Mononuclear cell (primary cell): ENCODE measurements around the gene HLA-DMB. TPM values are rescaled to one million over a fixed set of nuclear protein-coding genes. Genes with fewer than 3 reads are reported as not detected.

Source experiments
- H3K27me3 ChIP-seq: 2 replicates; pipeline ENCODE4 v1.6.0; 2011; ENCODE audit warnings: low read length, control low read depth; ENCODE audit not compliant: insufficient read depth
- H3K4me1 ChIP-seq: 2 replicates; pipeline ENCODE4 v1.5.1; 2011; ENCODE audit warnings: mild to moderate bottlenecking, low read length, control low read depth; ENCODE audit not compliant: insufficient read depth
- H3K4me3 ChIP-seq: 2 replicates; pipeline ENCODE4 v1.5.1; 2011; ENCODE audit warnings: mild to moderate bottlenecking, low read length, moderate library complexity
- H3K9me3 ChIP-seq: 2 replicates; pipeline ENCODE4 v1.5.1; 2011; ENCODE audit warnings: low read depth, mild to moderate bottlenecking, control low read depth, low read length
- total RNA-seq: library from RNA; depleted of rRNA; stranded (reverse); fragments of >200 nt; gene quantifications from one replicate; pipeline ENCODE4 v1.2.3, GENCODE V29; 2012

HLA-DMB gene
- total RNA-seq, result 67.8 TPM

GRCh38 chr6:32940656-32941213 is at the start of gene HLA-DMB:
Gene HLA-DMB (minus strand): TSS chr6:32941028. CDS start chr6:32940807, 221 bp downstream.
- H3K4me1 ChIP-seq, result peaks cover 95% of the 10 kb centered on the region
- H3K27me3 ChIP-seq, result no peaks in the 10 kb centered on the region
- peak within 1 kb of the TSS; percentile 88 for H3K4me3 ChIP-seq
- H3K9me3 ChIP-seq, result no peaks in the 10 kb centered on the region

DNA sequence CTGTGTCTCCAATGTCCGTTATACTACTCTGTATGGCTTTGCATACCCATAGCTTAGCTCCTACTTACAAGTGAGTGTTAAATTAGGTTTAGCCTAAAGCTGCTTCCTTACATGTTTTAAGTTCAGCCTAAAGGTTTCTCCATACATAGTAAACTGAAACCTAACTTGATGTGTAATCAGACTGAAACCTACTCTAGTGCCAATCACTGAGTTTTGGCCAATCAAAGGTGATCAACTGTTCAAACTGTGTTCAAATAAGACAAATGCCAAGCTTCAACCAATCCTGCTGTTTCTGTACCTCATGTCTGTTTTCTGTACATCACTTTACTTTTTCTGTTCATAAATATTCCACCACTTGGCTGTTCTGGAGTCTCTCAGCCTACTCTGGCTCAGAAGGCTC is 48.5 kb upstream of the HLA-DMB start:
- Histone ChIP-seq H3K27me3 (peaks cover 3% of the 10 kb centered on the region), H3K9me3 (no peaks in the 10 kb centered on the region), H3K4me1 (peaks cover 7% of the 10 kb centered on the region), H3K4me3 (no peak overlapping the region)

- Histone ChIP-seq H3K27me3 (no peaks in the 10 kb centered on the region), H3K4me3 (no peak overlapping the region), H3K9me3 (no peaks in the 10 kb centered on the region), H3K4me1 (peaks cover 18% of the 10 kb centered on the region)
Observed at GRCh38 chr6:32984622-32985389, 44.0 kb upstream of the HLA-DMB start.

GRCh38 chr6:32983964-32984621 is 43.3 kb upstream of the HLA-DMB start:
- Histone ChIP-seq H3K27me3 (no peaks in the 10 kb centered on the region), H3K4me3 (no peak overlapping the region), H3K9me3 (no peaks in the 10 kb centered on the region), H3K4me1 (peaks cover 20% of the 10 kb centered on the region)

DNA sequence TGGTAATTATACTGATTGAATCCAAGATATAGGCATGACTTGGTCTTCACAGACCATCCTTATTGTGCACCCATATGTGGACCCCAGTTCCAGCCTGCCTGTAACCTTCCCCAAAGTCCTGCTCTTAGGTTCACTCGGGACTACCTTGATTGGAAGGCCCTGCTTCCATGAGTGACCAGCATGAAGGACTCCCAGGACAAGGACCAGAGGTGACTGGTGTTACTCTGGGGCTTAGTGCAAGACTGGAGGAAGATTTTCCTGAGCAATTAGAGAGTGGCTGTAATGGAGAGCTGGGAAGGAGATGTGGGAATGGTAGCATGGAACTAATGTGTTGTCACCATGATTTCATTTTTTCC is 42.6 kb upstream of the HLA-DMB start:
- Histone ChIP-seq H3K4me3 (no peak overlapping the region), H3K4me1 (peaks cover 23% of the 10 kb centered on the region), H3K27me3 (no peaks in the 10 kb centered on the region), H3K9me3 (no peaks in the 10 kb centered on the region)

GRCh38 chr6:32982702-32983492 is 42.1 kb upstream of the HLA-DMB start:
- Histone ChIP-seq H3K4me3 (no peak overlapping the region), H3K4me1 (peaks cover 29% of the 10 kb centered on the region), H3K27me3 (no peaks in the 10 kb centered on the region), H3K9me3 (no peaks in the 10 kb centered on the region)

- Histone ChIP-seq H3K9me3 (no peaks in the 10 kb centered on the region), H3K27me3 (no peaks in the 10 kb centered on the region), H3K4me3 (no peak overlapping the region), H3K4me1 (peaks cover 36% of the 10 kb centered on the region)
Observed at GRCh38 chr6:32982084-32982701, 41.4 kb upstream of the HLA-DMB start.

DNA sequence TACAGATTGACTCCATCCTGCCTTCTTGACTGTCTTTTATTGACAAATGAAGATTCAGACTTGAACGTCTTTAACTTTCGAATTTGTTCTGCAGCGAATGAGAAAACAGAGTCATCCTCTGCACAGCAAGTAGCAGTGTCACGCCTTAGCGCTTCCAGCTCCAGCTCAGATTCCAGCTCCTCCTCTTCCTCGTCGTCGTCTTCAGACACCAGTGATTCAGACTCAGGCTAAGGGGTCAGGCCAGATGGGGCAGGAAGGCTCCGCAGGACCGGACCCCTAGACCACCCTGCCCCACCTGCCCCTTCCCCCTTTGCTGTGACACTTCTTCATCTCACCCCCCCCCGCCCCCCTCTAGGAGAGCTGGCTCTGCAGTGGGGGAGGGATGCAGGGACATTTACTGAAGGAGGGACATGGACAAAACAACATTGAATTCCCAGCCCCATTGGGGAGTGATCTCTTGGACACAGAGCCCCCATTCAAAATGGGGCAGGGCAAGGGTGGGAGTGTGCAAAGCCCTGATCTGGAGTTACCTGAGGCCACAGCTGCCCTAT is 39.7 kb upstream of the HLA-DMB start:
- no peaks in the 10 kb centered on the region for H3K27me3 ChIP-seq
- no peak overlapping the region for H3K4me3 ChIP-seq
- peaks cover 52% of the 10 kb centered on the region for H3K4me1 ChIP-seq
- H3K9me3 ChIP-seq, result no peaks in the 10 kb centered on the region

GRCh38 chr6:32979720-32980487 is 39.1 kb upstream of the HLA-DMB start:
- H3K4me3 ChIP-seq, result no peak overlapping the region
- H3K27me3 ChIP-seq, result no peaks in the 10 kb centered on the region
- peaks cover 56% of the 10 kb centered on the region for H3K4me1 ChIP-seq
- no peaks in the 10 kb centered on the region for H3K9me3 ChIP-seq

- Histone ChIP-seq H3K9me3 (no peaks in the 10 kb centered on the region), H3K4me3 (no peak overlapping the region), H3K4me1 (peaks cover 52% of the 10 kb centered on the region), H3K27me3 (no peaks in the 10 kb centered on the region)
Observed at GRCh38 chr6:32977953-32978324, 37.1 kb upstream of the HLA-DMB start.

DNA sequence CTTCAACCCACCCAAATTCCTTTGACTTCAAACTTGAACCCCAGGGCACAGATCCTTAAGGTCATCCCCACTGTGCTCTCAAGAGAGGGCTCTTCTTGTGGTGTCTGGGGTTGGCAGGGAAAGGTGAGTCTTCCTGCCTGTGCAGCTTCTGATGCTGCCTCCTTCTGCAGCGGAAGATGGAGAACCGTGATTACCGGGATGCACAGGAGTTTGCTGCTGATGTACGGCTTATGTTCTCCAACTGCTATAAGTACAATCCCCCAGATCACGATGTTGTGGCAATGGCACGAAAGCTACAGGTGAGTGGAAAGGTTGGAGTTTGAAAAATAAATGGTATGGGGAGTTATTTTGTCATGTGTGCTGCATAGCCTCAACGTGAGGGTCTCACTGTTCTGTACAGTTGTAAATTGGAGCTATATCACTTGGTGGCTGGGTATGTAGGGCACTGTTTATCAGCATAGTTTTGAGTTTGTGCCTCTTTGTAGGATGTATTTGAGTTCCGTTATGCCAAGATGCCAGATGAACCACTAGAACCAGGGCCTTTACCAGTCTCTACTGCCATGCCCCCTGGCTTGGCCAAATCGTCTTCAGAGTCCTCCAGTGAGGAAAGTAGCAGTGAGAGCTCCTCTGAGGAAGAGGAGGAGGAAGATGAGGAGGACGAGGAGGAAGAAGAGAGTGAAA is 36.6 kb upstream of the HLA-DMB start:
- peaks cover 52% of the 10 kb centered on the region for H3K4me1 ChIP-seq
- H3K27me3 ChIP-seq, result no peaks in the 10 kb centered on the region
- H3K4me3 ChIP-seq, result no peak overlapping the region
- H3K9me3 ChIP-seq, result no peaks in the 10 kb centered on the region

- Histone ChIP-seq H3K9me3 (no peaks in the 10 kb centered on the region), H3K4me1 (peaks cover 52% of the 10 kb centered on the region), H3K4me3 (no peak overlapping the region), H3K27me3 (no peaks in the 10 kb centered on the region)
Observed at GRCh38 chr6:32976334-32977069, 35.7 kb upstream of the HLA-DMB start.

GRCh38 chr6:32975886-32976285 is 35.1 kb upstream of the HLA-DMB start:
- Histone ChIP-seq H3K4me1 (peaks cover 52% of the 10 kb centered on the region), H3K27me3 (no peaks in the 10 kb centered on the region), H3K4me3 (no peak overlapping the region), H3K9me3 (no peaks in the 10 kb centered on the region)
